LNCaP clone FGC (cell line): Measurements from ENCODE around the gene KLHL29.

Experiments
- DNase-seq: peaks from one replicate; pipeline ENCODE4 v3.0.0-alpha.2; 2011; ENCODE audit warnings: low read depth
- H3K4me3 ChIP-seq: 2 replicates; pipeline ENCODE4 v1.5.1; 2011; ENCODE audit warnings: mild to moderate bottlenecking, low read depth, low read length, control low read depth
- TF ChIP-seq, protein P1 (sequence below): IDR thresholded peaks from 2 replicates; pipeline ENCODE4 v1.5.1; 2012; ENCODE audit warnings: mild to moderate bottlenecking; ENCODE audit not compliant: control insufficient read depth, insufficient read depth; ENCODE audit errors: extremely low read depth

The KLHL29 gene

DNA sequence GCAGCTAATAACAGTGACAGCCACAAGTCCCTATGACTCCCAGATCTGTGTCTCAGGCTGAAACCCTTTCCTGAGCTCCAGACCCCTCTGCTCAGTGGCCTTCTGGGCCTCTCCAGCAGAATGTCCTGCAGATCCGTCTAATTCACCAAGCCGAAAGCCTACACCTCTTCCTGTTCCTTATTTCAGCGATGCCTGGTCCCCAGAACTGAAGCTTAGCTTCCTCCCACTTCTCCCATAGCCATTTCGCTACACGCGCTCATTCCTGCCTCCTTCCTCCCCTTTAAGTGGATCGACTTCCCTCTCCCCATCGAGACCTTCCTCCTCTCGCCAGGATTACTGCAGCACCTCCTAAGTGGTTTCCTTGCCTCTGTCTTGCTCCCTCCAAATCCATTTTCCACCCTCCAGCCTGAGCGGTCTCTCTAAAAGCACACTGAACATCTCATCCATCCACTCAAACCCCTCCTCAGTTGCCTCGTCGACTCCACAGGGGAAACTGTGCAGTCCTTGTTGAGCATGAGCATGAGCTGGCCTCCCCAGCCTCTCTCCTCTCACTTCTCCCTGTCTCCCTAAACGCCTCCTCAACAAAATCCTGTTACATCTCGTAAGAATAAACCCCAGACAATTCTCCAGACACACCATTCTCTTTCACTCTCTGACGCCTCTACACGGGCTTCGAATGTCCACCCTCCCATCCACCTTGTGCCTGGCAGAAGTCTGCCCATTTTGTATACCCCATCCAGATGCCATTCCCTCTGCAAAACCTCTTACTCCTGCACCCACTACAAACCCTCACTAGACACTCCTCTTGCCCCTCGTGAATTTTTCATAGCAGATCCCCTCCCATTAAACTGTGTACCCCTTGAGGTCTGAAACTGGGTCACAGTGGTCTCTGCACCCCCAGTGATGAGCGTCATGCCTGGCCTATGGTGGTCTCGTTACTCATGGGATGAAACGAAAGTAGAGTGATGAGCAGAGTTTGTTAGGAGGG is 309.4 kb downstream of the KLHL29 start:
- H3K4me3 ChIP-seq = no peak overlapping the region
- DNase-seq = no peak
- TF ChIP-seq, protein P1, sequence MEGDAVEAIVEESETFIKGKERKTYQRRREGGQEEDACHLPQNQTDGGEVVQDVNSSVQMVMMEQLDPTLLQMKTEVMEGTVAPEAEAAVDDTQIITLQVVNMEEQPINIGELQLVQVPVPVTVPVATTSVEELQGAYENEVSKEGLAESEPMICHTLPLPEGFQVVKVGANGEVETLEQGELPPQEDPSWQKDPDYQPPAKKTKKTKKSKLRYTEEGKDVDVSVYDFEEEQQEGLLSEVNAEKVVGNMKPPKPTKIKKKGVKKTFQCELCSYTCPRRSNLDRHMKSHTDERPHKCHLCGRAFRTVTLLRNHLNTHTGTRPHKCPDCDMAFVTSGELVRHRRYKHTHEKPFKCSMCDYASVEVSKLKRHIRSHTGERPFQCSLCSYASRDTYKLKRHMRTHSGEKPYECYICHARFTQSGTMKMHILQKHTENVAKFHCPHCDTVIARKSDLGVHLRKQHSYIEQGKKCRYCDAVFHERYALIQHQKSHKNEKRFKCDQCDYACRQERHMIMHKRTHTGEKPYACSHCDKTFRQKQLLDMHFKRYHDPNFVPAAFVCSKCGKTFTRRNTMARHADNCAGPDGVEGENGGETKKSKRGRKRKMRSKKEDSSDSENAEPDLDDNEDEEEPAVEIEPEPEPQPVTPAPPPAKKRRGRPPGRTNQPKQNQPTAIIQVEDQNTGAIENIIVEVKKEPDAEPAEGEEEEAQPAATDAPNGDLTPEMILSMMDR = no peak

DNA sequence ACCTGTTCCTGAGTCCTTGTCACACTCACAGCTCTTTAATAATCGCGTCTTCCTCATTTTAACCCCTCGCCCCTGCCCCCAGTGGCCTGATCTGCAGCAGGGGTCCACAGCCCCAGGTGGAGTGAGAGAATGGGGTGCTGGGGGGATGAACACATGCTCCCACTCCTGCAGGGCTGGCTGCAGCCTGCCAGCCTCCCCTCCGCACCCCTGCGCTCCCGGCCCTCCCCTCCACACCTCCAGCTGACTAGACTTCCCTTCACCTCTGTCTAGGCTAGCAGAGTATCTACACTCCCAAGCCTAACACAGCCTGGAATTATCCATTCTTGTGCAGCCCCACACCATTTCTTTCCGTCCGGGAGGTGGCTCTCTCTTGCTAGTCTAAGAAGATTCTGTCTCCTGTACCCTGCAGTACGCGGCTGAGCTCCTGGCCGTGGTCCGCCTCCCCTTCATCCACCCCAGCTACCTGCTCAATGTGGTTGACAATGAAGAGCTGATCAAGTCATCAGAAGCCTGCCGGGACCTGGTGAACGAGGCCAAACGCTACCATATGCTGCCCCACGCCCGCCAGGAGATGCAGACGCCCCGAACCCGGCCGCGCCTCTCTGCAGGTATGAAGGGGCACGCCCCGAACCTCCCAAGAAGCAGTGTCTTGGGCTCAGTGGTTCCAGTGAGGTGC is 310.4 kb downstream of the KLHL29 start:
- H3K4me3 ChIP-seq = no peak overlapping the region
- TF ChIP-seq, protein P1 = no peak
- no peak for DNase-seq

DNA sequence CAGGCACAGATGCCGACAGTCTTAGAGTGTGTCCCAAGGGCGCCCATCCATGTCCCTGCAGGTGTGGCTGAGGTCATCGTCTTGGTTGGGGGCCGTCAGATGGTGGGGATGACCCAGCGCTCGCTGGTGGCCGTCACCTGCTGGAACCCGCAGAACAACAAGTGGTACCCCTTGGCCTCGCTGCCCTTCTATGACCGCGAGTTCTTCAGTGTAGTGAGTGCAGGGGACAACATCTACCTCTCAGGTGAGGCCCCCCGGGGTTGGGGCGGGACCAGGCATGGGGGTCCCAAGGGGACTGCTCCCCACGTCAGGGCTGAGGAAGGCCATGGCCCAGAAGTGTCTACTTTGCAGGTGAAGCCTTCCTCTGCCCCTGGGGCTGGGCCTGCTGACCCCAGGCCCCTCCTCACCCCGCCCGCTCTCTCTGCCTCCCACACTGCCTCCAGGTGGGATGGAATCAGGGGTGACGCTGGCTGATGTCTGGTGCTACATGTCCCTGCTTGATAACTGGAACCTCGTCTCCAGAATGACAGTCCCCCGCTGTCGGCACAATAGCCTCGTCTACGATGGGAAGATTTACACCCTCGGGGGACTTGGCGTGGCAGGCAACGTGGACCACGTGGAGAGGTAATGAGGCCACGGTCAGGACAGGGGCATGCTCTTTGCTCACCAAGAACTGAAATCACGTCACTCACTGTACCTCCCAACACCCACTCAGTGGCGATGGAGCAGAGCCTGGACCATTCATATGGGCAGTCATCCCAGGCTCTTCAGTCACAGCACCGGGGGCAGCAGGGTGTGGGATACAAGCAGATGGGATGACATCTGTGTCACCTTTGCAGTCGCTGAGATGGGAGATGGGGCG is 311.1 kb downstream of the KLHL29 start:
- no peak overlapping the region for H3K4me3 ChIP-seq
- no peak for DNase-seq
- TF ChIP-seq, protein P1 = no peak

DNA sequence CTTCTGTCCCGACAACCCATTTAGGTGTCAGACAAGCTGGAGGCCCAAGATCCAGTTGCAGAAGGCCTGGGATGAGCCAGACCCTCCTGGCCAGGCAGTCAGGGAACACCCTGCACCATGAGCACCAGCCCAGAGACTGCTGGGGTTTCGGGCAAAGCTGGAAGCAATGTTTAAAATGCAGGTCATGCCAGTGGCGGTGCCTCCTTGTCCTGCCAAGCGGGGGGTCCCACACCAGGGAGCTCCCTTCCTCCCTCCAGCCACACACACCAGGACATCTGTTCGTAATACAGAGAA is 311.7 kb downstream of the KLHL29 start:
- no peak for DNase-seq
- TF ChIP-seq, protein P1 = no peak
- H3K4me3 ChIP-seq = no peak overlapping the region

DNA sequence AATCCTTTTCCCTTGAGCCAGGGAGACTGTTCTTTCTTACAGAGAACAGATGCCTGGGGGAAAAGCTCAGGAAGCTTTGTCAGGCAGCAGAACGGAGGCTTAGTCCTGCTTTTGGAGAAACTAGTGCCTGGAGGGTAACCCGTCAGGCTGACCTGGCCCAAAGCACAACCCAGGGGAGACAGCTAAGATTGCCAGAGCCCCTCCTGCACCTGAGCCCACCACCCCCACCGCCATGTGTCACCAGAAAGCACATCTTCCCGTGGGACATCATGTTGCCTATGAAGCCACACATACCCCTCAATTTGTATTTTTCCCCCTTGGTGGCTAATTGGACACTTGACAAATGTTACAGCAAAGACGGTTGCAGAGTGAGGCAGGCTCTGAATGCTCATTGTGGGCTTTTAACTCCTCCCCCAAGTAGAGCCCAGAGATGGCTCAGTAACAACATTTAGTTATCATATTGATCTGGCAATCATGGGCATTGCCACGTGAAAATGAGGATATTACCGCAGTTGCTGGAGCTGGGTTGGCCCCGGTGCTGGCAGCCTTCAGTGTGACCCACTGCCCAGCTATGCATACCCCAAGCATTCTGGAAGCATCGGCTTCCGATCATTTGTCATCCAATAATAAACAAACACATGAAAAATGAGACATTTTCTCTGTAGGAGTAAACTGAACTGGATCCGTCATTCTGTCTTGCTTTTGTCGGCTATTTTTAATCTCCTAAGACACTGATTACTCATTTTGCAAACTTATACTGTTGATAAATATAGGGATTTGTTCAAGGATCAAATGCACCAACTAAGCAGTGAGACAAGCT is 312.5 kb downstream of the KLHL29 start:
- no peak overlapping the region for H3K4me3 ChIP-seq
- DNase-seq = no peak

More for the DNA sequence above, 312.5 kb downstream of the KLHL29 start:
- TF ChIP-seq, protein P1 = no peak
